ENCODE results near the gene DARS1. TPM values are rescaled to one million over a fixed set of nuclear protein-coding genes. Genes with fewer than 3 reads are reported as not detected.

The DARS1 gene
- total and polyA plus RNA-seq, 2 donors (not counting 1 experiment from before 2014, with no cell fraction given): 36.7 to 88.3 TPM

DNA sequence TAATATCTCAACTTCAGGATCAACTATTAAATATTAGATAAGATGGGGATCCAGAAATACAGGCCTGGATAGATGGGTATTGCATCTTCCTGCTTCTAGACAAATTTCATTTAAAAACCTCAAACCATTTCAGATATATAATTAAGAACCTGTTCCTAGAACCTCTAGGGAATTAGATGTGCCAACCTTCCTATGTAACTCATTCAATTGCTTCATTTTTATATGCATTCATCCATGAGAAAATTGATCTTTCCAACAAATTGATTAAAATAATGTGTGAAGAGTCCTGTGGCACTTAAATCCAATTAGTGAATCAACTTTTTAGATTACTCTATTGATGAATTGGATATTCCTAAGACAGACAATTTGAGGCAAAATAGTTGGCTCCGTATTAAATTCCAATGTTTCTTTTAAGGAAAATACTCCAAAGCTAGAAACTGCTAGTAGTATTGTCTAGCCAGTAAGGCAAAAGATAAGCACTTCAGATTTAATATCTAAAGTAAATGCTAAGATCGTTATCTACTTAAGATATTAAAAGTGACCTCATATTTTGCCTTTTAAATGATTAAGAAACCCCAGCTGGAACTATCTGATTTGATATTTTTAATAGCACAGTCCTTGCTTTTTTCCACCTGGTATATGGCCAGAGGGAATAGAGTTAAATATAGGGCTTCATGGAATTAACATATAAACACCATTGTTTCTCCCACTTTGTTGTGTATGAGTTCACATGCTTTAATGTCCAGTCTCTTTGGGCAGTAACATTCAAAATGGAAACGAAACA lies 35.8 kb downstream of the DARS1 start:
- H3K79me2 ChIP-seq (ENCODE audit: control insufficient read depth, insufficient read depth, low read length): peaks cover 79% of the 10 kb centered on the region
- ChIA-PET POLR2A (interaction anchor here (0.6 kb wide), 1 partner anchor 293 kb away, joined by 3 read pairs; no protein-coding TSS in a partner anchor), CTCF (no interaction called here)
- intact Hi-C loops (cut with micrococcal nuclease): no loop called here
- no peak overlapping the region for H3K27ac ChIP-seq (ENCODE audit: low read length in 2 of 2)
- DNase-seq (no peak), ATAC-seq (ENCODE audit: low read depth) (no peak)
- no peak overlapping the region for H3K4me3 ChIP-seq (ENCODE audit: control extremely low read depth in 1 of 5, extremely low read depth in 1 of 5, insufficient read depth in 1 of 5, low read depth in 2 of 5, low read length in 4 of 5)
- H3K36me3 ChIP-seq (replicated peaks in 1 of 2; ENCODE audit: control extremely low read depth in 1 of 2, control insufficient read depth in 1 of 2, extremely low read depth in 1 of 2, insufficient read depth in 2 of 2, low read length in 1 of 2): peaks cover 2 to 10% of the 10 kb centered on the region in 2 experiments
- H3K4me2 ChIP-seq (replicated peaks; ENCODE audit: low read depth, low read length, poor library complexity, severe bottlenecking): no peak overlapping the region
- Mint-ChIP-seq H3K9me3 (ENCODE audit: insufficient read depth) (no peaks in the 10 kb centered on the region), H3K4me1 (peaks cover 37% of the 10 kb centered on the region), H3K4me3 (no peak overlapping the region), H3K27me3 (no peaks in the 10 kb centered on the region), H3K27ac (no peak overlapping the region)
- H3K27me3 ChIP-seq (replicated peaks in 1 of 4; ENCODE audit: control extremely low read depth in 1 of 4, control insufficient read depth in 3 of 4, insufficient read depth in 4 of 4, low read length in 3 of 4): no peaks in the 10 kb centered on the region
- H3K4me1 ChIP-seq (ENCODE audit: control insufficient read depth in 2 of 2, insufficient read depth in 2 of 2, low read length in 2 of 2): no peaks in the 10 kb centered on the region
- H3K9ac ChIP-seq (ENCODE audit: low read length): no peak overlapping the region
- H4K20me1 ChIP-seq (ENCODE audit: control insufficient read depth, insufficient read depth, low read length, poor library complexity, severe bottlenecking): peaks cover 10% of the 10 kb centered on the region
- no peaks in the 10 kb centered on the region for H3K9me3 ChIP-seq (ENCODE audit: control extremely low read depth in 1 of 3, control insufficient read depth in 2 of 3, insufficient read depth in 1 of 3, low read length in 2 of 3)
- H2AFZ ChIP-seq (ENCODE audit: insufficient read depth, low read depth, low read length, poor library complexity, severe bottlenecking): no peak overlapping the region
- TF ChIP-seq CTCF (IDR thresholded peaks at IDR 0.05): no peak
- TF ChIP-seq EZH2 (IDR thresholded peaks at IDR 0.05; ENCODE audit: borderline replicate concordance, insufficient read depth, low read depth, low read length, poor library complexity, severe bottlenecking): no peak
- WGBS (ENCODE audit: insufficient coverage): no CpG with 5 or more reads among the region's 3 CpGs

Data from B cell (primary cell).